Spleen (tissue), 11 donors: ENCODE data around the gene PKD1. TPM values are rescaled to one million over a fixed set of nuclear protein-coding genes. Genes with fewer than 3 reads are reported as not detected.

Experiments used
- DNase-seq: peaks from one replicate; pipeline ENCODE4 v3.0.0-alpha.2; 2020
- H3K27ac ChIP-seq, 8 donors: fragments of 200-600 bp; sonication (generic) in 7 of 8; 1 replicate in 4 of 8; 2 replicates in 4 of 8; pipeline versions ENCODE4 v1.5.0 to v1.8.0; 2016 to 2021; ENCODE audit warnings: inconsistent platforms in 4 of 8, mild to moderate bottlenecking in 4 of 8, moderate library complexity in 1 of 8
- H3K27me3 ChIP-seq, 7 donors: fragments of 200-600 bp; sonication (generic) in 6 of 7; replicated peaks in 1 of 7; 1 replicate in 4 of 7; 2 replicates in 3 of 7; pipeline versions ENCODE4 v1.5.0 to v1.8.0; 2016 to 2021; ENCODE audit warnings: inconsistent platforms in 3 of 7, mild to moderate bottlenecking in 1 of 7
- H3K36me3 ChIP-seq, 6 donors: fragments of 200-600 bp; sonication (generic) in 5 of 6; 1 replicate in 4 of 6; 2 replicates in 2 of 6; pipeline versions ENCODE4 v1.5.0 to v1.8.0; 2016 to 2021; ENCODE audit warnings: inconsistent platforms in 2 of 6
- H3K4me1 ChIP-seq, 6 donors: fragments of 200-600 bp; sonication (generic) in 5 of 6; 1 replicate in 3 of 6; 2 replicates in 3 of 6; pipeline versions ENCODE4 v1.5.0 to v1.8.0; 2016 to 2021; ENCODE audit warnings: inconsistent platforms in 3 of 6
- H3K4me3 ChIP-seq, 8 donors: fragments of 200-600 bp; sonication (generic) in 7 of 8; 1 replicate in 4 of 8; 2 replicates in 4 of 8; pipeline versions ENCODE4 v1.5.0 to v1.8.0; 2016 to 2021; ENCODE audit warnings: inconsistent platforms in 4 of 8, mild to moderate bottlenecking in 4 of 8, moderate library complexity in 2 of 8
- H3K9me3 ChIP-seq, 8 donors: fragments of 200-600 bp; sonication (generic) in 7 of 8; 1 replicate in 4 of 8; 2 replicates in 4 of 8; pipeline versions ENCODE4 v1.5.0 to v1.8.0; 2016 to 2021; ENCODE audit warnings: inconsistent platforms in 4 of 8
- POLR2A ChIP-seq, 3 donors: fragments of 450-650 bp; IDR thresholded peaks; one replicate each; pipeline ENCODE4 v1.5.1; 2017; ENCODE audit warnings: antibody characterized with exemption in 3 of 3, mild to moderate bottlenecking in 1 of 3
- POLR2AphosphoS5 ChIP-seq, 3 donors: sonication (generic); formaldehyde crosslinking; IDR thresholded peaks; one replicate each; pipeline ENCODE4 v1.5.1; 2017; ENCODE audit warnings: antibody characterized with exemption in 3 of 3
- WGBS, 5 donors: extraction: QIAGEN DNeasy Blood & Tissue Kit in 3 of 5; methylation state at CpG; one replicate each; pipeline versions ENCODE4 v1.1.5 to v1.1.7; 2013 to 2018; 5-methylcytosine and 5-hydroxymethylcytosine counted together
- intact Hi-C: fragments of 100-400 bp; cut with DNase I; formaldehyde crosslinking; loops from one replicate; pipeline ENCODE4 v1.15.0; 2023; ENCODE audit warnings: low total_unique reads
- polyA plus RNA-seq, 3 donors: library from polyadenylated mRNA; stranded (reverse); fragments of 200-250 nt; gene quantifications; one replicate each; pipeline ENCODE4 v1.2.1, GENCODE V29; 2013
- total RNA-seq, 7 donors: library from RNA; depleted of rRNA in 3 of 7; stranded (reverse); fragments of >200 nt in 3 of 7; fragmentation: NEBNext Ultra II Directional in 4 of 7; extraction: Animal tissue kit (Norgen Biotek cat#: 25700) in 4 of 7; gene quantifications; one replicate each; pipeline versions ENCODE4 v1.1.0 to v1.2.1, GENCODE V29; 2016 to 2021
- TF ChIP-seq, protein P1 (sequence below), 11 experiments: fragments of 200-600 bp in 7 of 11; fragments of 450-650 bp in 4 of 11; sonication (generic) in 4 of 11; IDR thresholded peaks in 8 of 11; conservative IDR thresholded peaks in 3 of 11; 1 replicate in 7 of 11; 2 replicates in 4 of 11; pipeline versions ENCODE4 v1.4.0 to v1.8.0; 2016 to 2021; ENCODE audit warnings: antibody characterized with exemption in 11 of 11, inconsistent platforms in 4 of 11, mild to moderate bottlenecking in 1 of 11
- donor health status: healthy with polysubstance abuse.
- donor health status: DM: no; HTN: no; CAD: no; lungs with moderate emphysema.
- donor health status: DM: no; HTN: no; CAD: no.
- donor health status: Bipolar disorder and iron deficiency.
- donor health status: healthy.
- donor health status: DM: no; HTN: no; CAD: no.
- donor health status: DM: yes; HTN: yes; CAD: no.

PKD1 gene
- total and polyA plus RNA-seq, 10 donors = 14.0 to 124 (median 79.8) TPM

DNA sequence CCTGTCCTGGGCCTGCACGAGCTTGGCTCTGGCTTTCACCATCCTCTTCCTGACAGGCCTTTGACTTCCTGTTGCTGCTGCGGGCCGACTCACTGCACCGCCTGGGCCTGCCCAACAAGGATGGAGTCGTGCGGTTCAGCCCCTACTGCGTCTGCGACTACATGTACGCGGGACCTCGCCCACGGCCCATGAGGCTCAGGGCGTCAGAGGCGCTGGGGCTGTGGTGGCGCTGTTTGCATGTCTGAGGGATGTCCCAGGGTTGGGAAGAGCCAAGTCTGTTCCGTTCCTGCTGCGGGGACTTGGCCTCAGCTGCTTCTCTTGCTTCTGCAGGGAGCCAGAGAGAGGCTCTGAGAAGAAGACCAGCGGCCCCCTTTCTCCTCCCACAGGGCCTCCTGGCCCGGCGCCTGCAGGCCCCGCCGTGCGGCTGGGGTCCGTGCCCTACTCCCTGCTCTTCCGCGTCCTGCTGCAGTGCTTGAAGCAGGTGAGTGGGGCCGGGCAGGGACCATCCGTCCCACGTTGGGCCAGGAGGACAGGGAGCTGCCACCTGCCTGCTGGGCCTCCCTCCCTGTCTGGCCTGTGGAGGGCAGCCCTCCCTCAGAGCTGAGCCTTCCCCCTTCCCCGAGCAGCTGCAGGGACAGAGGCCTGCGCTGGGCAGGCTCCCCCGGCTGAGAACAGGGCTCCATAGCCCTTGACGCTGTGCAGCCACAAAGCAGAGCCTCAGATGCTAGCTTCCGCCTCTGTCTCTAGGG is 64.1 kb downstream of the PKD1 start:
- H3K36me3 ChIP-seq = peaks cover 0 to 100% (median 85%) of the 10 kb centered on the region in 6 donors
- intact Hi-C loops = no loop called here
- no peak for DNase-seq

DNA sequence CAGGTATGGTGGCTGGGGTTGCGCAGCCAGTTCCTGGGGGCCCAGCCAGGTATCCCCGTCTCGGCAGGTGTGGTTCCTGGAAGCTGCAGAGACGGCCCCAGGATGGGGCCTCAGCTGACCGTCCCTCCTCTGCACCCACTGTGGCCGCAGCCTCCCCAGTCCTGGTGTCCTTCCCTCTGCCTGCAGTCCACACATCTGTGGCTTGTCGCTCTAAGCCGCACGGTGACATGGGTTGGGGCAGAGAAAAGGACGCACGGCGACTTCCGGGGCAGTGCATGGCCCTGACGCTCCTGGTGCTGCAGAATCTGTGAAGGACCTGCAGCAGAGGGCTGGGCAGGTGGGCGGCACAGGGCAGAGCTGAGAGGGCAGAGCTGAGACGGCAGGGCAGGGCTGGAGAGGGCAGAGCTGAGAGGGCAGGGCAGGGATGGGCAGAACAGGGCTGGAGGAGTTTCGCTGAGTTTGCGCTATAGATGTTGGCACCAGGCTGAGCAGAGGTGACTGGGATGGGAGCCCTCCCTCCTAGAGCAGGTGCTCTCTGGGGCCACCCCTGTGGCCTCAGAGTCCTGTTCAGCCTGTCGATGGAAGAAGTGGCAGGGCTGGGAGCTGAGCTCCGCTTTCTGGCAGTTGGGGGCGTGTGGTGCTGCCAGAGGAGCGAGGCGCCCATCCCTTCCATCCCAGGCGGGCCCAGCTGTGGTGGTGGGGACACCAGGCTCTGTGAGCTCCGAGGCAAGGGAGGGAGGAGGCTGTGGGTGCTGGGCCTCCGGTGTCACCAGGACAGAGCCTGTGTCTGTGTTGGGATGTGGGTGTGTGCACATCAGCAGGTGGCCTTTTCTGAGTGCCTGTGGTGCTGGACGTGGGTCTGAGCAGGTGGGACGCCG is 64.9 kb downstream of the PKD1 start:
- H3K36me3 ChIP-seq = peaks cover 4 to 100% (median 85%) of the 10 kb centered on the region in 6 donors
- H3K4me1 ChIP-seq = no peaks in the 10 kb centered on the region
- 91 to 95% (median 92%) methylated on average over 26 to 29 of the region's 29 CpGs for WGBS, 5 donors
- intact Hi-C loops = no loop called here
- H3K4me3 ChIP-seq = no peak overlapping the region
- no peaks in the 10 kb centered on the region for H3K9me3 ChIP-seq
- H3K27me3 ChIP-seq = no peaks in the 10 kb centered on the region
- no peak for TF ChIP-seq POLR2A (IDR thresholded peaks at IDR 0.05)
- no peak for TF ChIP-seq POLR2AphosphoS5 (IDR thresholded peaks at IDR 0.05)
- TF ChIP-seq, protein P1, sequence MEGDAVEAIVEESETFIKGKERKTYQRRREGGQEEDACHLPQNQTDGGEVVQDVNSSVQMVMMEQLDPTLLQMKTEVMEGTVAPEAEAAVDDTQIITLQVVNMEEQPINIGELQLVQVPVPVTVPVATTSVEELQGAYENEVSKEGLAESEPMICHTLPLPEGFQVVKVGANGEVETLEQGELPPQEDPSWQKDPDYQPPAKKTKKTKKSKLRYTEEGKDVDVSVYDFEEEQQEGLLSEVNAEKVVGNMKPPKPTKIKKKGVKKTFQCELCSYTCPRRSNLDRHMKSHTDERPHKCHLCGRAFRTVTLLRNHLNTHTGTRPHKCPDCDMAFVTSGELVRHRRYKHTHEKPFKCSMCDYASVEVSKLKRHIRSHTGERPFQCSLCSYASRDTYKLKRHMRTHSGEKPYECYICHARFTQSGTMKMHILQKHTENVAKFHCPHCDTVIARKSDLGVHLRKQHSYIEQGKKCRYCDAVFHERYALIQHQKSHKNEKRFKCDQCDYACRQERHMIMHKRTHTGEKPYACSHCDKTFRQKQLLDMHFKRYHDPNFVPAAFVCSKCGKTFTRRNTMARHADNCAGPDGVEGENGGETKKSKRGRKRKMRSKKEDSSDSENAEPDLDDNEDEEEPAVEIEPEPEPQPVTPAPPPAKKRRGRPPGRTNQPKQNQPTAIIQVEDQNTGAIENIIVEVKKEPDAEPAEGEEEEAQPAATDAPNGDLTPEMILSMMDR (IDR thresholded peaks at IDR 0.05 in 8 of 11, conservative IDR thresholded peaks at IDR 0.05 in 3 of 11) = no peak
- no peak for DNase-seq
- H3K27ac ChIP-seq = no peak overlapping the region

More for the DNA sequence above, 64.1 kb downstream of the PKD1 start:
- no peaks in the 10 kb centered on the region for H3K27me3 ChIP-seq
- no peaks in the 10 kb centered on the region for H3K9me3 ChIP-seq
- 73 to 89% (median 79%) methylated on average over 26 to 34 of the region's 34 CpGs for WGBS, 5 donors
- H3K4me1 ChIP-seq = no peaks in the 10 kb centered on the region
- H3K4me3 ChIP-seq = no peak overlapping the region
- no peak overlapping the region for H3K27ac ChIP-seq
- TF ChIP-seq POLR2A (IDR thresholded peaks at IDR 0.05) = no peak
- TF ChIP-seq, protein P1 (IDR thresholded peaks at IDR 0.05 in 8 of 11, conservative IDR thresholded peaks at IDR 0.05 in 3 of 11) = no peak
- TF ChIP-seq POLR2AphosphoS5 (IDR thresholded peaks at IDR 0.05) = no peak

DNA sequence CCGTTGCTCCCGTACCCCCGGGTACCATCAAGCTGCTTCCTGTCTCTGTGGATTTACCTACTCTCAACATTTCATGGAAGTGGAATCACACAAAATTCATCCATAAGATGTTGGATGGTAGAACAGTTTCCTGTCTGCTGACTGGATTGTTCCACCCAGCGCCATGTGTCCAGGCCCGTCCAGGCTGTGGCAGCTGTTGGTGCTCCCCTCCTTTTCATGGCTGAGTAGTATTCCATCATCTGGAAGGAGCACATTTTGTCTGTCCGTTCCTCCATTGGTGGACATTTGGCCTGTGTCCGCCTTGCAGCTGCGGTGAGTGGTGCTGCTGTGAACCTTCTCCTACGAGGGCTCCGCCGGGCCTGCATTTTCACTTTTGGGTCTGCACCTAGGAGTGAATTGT is 69.6 kb downstream of the PKD1 start:
- no peaks in the 10 kb centered on the region for H3K27me3 ChIP-seq
- no peak for DNase-seq
- TF ChIP-seq POLR2A (IDR thresholded peaks at IDR 0.05) = no peak
- TF ChIP-seq, protein P1 (IDR thresholded peaks at IDR 0.05 in 8 of 11, conservative IDR thresholded peaks at IDR 0.05 in 3 of 11) = no peak
- no peak for TF ChIP-seq POLR2AphosphoS5 (IDR thresholded peaks at IDR 0.05)
- intact Hi-C loops = no loop called here
- H3K9me3 ChIP-seq = no peaks in the 10 kb centered on the region
- H3K4me3 ChIP-seq = no peak overlapping the region
- peaks cover 4 to 100% (median 80%) of the 10 kb centered on the region in 6 donors for H3K36me3 ChIP-seq
- H3K4me1 ChIP-seq = no peaks in the 10 kb centered on the region
- WGBS, 5 donors = 94 to 98% (median 96%) methylated on average over 11 of the region's 11 CpGs
- no peak overlapping the region for H3K27ac ChIP-seq
